D341Med (cell line): Measurements from ENCODE around the gene TMEFF2.
A peak's percentile ranks its signal among the peaks of the same experiment; 100 is the strongest.

Experiments used
- DNase-seq: peaks from one replicate; pipeline ENCODE4 v3.0.0; 2012; ENCODE audit warnings: low spot score

Gene TMEFF2, protein sequence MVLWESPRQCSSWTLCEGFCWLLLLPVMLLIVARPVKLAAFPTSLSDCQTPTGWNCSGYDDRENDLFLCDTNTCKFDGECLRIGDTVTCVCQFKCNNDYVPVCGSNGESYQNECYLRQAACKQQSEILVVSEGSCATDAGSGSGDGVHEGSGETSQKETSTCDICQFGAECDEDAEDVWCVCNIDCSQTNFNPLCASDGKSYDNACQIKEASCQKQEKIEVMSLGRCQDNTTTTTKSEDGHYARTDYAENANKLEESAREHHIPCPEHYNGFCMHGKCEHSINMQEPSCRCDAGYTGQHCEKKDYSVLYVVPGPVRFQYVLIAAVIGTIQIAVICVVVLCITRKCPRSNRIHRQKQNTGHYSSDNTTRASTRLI

GRCh38 chr2:192194866-192195547 is at the start of gene TMEFF2:
TMEFF2 (minus strand) TSS chr2:192194933; CDS start chr2:192194524, 409 bp downstream.
- DNase-seq: peak; percentile 88

GRCh38 chr2:192243488-192243887 is 48.8 kb upstream of the TMEFF2 start:
- DNase-seq: no peak

- DNase-seq: no peak
Observed at GRCh38 chr2:192236136-192236535, 41.4 kb upstream of the TMEFF2 start.

- no peak for DNase-seq
Observed at GRCh38 chr2:192230889-192231453, 36.2 kb upstream of the TMEFF2 start.

GRCh38 chr2:192228685-192229084 is 34.0 kb upstream of the TMEFF2 start:
- no peak for DNase-seq

GRCh38 chr2:192218970-192219369 is 24.2 kb upstream of the TMEFF2 start:
- no peak for DNase-seq

GRCh38 chr2:192218377-192218776 is 23.6 kb upstream of the TMEFF2 start:
- DNase-seq: no peak

- DNase-seq: no peak
Observed at GRCh38 chr2:192216336-192216735, 21.6 kb upstream of the TMEFF2 start.

- DNase-seq: no peak
Observed at GRCh38 chr2:192215096-192215877, 20.6 kb upstream of the TMEFF2 start.

DNA sequence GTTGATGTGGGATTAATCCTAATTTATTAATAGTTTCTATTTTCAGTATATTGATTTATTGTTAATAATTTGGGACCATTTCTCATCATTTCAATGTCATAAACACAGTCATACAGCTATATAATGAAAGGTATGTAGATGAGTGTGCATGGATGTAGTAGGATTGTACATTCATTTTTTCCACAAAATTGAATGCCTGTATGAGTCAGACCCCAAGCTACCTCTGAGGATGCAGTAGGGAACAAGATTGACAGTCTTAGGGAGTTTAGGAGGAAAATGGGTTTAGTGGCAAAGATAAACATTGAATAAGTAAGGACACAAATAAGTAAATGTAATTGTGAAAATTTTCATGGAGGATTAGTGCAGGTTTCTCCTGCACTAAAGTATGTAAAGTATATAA is 14.1 kb upstream of the TMEFF2 start:
- no peak for DNase-seq

DNA sequence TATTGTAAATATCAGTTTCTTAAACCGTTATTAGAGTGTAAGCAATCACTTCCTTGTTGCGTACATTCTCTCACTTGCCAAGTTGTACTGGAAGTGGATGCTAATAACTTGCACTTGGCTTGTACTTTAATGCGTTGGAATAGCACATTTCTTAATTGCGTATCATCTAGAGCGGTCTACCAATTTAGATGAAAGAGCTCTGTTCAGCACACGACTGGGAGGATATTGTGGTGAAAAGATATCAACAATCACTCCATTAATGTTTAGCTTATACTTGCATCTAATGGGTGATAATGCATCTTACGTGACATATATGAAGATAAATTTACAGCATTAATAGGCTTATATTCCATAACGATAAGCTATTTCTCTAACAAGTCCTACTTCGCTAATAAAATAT is 11.7 kb upstream of the TMEFF2 start:
- DNase-seq: no peak

GRCh38 chr2:192203876-192204275 is 9.1 kb upstream of the TMEFF2 start:
- no peak for DNase-seq

DNA sequence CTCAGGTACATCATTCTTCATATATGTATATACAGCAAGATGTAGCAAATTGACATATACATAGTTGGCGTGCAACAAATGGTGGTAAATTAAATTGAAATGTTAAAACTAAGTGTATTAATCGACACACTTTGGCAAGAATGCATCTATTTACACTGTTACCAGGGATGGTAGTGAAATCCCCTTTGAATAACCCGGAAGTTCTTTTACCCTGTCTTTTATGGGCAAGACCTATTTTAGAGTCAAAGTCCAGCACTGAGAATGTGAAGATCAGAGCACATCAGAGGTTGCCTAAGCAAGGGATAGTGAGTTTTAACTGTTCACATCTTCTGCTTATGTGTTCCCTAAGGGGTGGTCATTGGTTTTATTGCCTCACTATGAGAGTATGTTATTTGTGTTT is 7.6 kb upstream of the TMEFF2 start:
- no peak for DNase-seq

GRCh38 chr2:192201116-192201515 is 6.4 kb upstream of the TMEFF2 start:
- no peak for DNase-seq

DNA sequence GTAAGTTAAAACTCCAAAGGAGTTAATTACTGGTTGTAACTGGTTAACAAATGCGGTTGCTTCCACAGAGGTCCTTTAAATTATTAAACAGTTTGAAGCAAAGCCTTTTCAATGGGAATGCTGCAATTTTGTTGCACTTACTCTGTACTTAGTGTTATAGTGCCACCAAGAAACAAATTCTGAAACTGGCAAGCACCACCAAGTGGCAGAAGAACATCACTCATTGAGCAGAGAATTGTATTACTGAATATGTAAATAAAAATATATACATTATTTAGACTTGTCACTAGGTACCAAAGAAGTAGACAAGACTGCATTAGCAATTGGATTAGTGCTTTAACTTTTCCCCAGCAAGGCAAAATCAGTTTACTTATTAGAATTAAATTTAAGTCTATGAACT is 2.6 kb upstream of the TMEFF2 start:
- DNase-seq: no peak

GRCh38 chr2:192196421-192197194 is 1.9 kb upstream of the TMEFF2 start:
- DNase-seq: no peak

DNA sequence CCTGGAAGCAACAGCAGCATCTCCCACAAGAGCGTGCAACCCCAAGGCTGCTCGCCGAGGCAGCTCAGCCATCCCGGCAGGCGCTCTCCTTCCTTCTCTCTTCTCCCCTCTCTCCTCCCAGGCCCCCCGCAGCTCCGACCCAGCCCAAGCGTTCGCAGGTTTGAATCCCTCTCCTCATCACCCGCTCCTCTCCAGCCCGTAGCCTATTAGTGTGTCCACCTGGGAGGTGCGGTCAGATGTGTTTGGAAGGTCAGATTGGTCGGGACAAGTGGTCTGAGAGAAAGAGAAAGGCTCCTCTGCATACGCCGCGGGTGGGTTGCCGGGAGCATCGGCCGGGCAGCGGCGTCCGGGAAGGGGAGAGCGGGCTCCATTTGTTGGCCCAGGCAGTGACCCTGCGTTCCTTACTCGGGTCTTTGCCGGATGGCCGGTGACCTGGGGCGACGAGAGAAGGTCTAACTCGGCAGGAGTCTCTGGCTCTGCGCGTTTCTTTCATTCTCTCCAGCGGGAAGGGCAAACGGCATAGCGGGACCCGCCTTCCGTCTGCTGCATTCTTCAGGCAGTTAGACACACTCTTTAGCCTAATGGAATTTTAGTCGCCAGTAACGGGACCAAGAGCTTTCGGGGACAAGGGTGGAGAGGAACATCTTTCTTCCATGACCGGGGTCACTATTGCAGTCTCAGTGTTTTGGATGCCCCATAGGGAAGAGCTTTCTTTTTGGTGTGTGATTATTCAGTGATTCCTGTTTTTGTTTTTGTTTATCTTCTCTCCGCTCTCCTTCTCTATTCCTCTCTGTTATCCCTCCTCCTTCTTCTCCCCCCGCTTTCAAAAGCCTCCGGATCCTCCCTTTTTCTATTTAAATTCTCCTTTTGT is 1.1 kb upstream of the TMEFF2 start:
- DNase-seq: peak; percentile 46

- no peak for DNase-seq
Observed at GRCh38 chr2:192194265-192194865, 368 bp downstream of the TMEFF2 start.

DNA sequence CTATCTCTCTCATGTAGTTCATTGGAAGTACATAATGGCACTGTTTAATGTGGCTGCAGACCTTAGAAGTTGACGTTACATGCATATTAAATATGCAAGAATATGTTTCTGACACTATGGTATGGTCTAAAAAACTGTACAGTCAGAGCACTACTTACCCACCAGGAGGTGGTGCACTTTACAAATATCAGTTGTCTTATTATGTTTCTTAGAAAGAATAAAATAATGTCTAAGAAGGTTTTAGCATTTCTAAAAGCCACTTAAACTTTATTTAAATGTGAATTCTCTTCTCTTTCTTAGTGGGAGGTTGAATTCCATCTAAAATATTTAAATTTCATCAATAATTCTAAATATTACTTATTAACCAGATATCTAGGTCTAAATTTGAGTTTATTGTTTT is 4.3 kb downstream of the TMEFF2 start:
- peak; percentile 17 for DNase-seq

DNA sequence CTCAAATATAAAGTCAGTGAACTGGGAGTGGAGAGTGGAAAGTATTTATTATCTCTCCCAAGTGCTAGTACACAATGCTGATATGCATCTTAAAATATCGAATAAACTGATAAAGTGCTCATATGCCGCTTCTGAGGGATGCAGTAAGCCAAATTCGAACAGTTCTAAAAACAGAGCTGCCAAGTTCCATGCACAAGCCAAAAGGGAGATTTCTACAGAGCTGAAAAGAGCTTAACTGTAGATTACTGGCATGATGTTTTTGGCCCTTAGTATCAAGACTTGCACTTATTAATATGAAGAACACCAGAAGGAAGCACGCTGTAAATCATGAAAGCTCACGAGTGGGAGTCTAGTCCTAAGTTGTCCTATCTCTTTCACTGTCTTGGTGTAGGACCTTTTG is 7.9 kb downstream of the TMEFF2 start:
- DNase-seq: no peak
